Subcutaneous adipose tissue (tissue), 4 donors: ENCODE data around the gene ARHGAP6. TPM values are rescaled to one million over a fixed set of nuclear protein-coding genes. Genes with fewer than 3 reads are reported as not detected.

Experiments used
- total RNA-seq, 4 donors: library from RNA; depleted of rRNA; stranded (reverse); fragments of >200 nt; gene quantifications; one replicate each; pipeline ENCODE4 v1.1.0, GENCODE V29; 2016
- TF ChIP-seq, protein P1 (sequence below): fragments of 450-650 bp; IDR thresholded peaks from one replicate; pipeline ENCODE4 v1.5.1; 2016; ENCODE audit warnings: low read depth, mild to moderate bottlenecking, control low read depth, antibody characterized with exemption, moderate library complexity

Gene ARHGAP6
- total RNA-seq, 4 donors from 2014 or later: 20.7 to 40.3 (median 30.7) TPM

- TF ChIP-seq, protein P1, sequence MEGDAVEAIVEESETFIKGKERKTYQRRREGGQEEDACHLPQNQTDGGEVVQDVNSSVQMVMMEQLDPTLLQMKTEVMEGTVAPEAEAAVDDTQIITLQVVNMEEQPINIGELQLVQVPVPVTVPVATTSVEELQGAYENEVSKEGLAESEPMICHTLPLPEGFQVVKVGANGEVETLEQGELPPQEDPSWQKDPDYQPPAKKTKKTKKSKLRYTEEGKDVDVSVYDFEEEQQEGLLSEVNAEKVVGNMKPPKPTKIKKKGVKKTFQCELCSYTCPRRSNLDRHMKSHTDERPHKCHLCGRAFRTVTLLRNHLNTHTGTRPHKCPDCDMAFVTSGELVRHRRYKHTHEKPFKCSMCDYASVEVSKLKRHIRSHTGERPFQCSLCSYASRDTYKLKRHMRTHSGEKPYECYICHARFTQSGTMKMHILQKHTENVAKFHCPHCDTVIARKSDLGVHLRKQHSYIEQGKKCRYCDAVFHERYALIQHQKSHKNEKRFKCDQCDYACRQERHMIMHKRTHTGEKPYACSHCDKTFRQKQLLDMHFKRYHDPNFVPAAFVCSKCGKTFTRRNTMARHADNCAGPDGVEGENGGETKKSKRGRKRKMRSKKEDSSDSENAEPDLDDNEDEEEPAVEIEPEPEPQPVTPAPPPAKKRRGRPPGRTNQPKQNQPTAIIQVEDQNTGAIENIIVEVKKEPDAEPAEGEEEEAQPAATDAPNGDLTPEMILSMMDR: no peak
Measured at GRCh38 chrX:11180571-11180970, 485.1 kb downstream of the ARHGAP6 start.

DNA sequence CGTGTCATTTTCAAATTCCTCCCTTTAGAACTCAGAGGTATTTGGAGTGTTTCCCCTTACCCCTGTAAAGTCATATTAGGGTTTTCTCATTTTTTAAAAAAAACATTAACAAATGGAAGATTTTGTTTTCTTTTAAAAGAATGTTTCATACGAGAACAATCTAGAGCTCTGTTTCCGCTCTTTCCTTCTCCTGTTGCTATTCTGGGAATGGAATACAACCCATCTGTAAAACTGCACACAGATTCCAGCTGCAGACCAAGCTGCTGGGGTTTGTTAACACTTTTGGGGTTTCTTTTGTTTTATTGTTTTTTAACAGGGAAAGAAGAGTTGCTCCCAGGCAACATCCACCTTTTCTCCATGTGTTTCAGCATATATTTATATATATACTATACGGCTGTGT, 493.3 kb downstream of the ARHGAP6 start:
- TF ChIP-seq, protein P1: no peak

DNA sequence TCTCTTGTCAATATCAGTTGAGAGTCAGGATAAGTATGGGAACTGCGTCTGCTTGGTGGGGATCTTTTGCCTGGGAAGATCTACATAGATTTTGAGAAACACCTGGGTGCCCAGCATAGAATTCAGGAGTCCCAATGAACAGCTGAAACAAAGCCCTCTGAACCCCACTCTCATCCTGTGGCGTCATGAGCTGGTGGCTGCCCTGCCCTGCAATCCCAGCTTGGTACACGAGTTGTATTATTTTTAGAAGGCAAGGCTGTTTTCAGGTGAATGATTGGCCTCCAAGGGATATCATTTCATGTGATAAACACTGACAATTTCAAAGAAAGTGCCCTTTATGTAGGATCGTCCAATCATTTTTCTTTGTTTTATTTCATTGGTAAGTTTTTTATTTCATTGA, 493.8 kb downstream of the ARHGAP6 start:
- TF ChIP-seq, protein P1: no peak

GRCh38 chrX:11164433-11164832, 501.3 kb downstream of the ARHGAP6 start:
- TF ChIP-seq, protein P1: no peak

DNA sequence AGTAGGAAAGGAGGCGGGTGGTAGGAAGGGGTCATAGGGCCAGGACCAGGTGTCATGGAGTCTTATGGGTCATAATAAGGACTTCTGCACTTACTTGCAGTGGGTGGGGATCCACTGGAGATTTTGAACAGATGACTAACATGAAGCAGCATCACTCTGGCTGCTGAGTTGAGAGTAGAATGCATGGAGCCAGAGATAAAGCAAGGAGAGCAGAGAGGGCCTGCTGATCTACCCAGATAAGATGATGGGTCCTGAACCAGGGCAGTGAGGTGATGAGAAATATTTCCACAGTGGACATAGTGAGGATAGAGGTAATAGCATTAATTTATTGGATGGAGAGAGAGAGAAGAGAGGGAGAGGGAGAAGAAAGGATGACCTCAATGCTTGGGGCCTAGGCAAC, 506.6 kb downstream of the ARHGAP6 start:
- TF ChIP-seq, protein P1: no peak

GRCh38 chrX:11151799-11152559, 513.7 kb downstream of the ARHGAP6 start:
- TF ChIP-seq, protein P1: no peak

- TF ChIP-seq, protein P1: no peak
Measured at GRCh38 chrX:11148401-11148800, 517.3 kb downstream of the ARHGAP6 start.
